ENCODE measurements around the gene SERPINB1. TPM values are rescaled to one million over a fixed set of nuclear protein-coding genes. Genes with fewer than 3 reads are reported as not detected.
"Not testable (repeated sequence)": the region's sequence is repeated elsewhere in the genome, so short reads cannot be mapped to it uniquely, and the experiment has no call there.

SERPINB1 gene
- total RNA-seq, 4 donors from 2014 or later = 21.3 to 29.0 (median 23.1) TPM

GRCh38 chr6:2881423-2881822, 39.8 kb upstream of the SERPINB1 start:
- Histone ChIP-seq H3K27me3 (no peaks in the 10 kb centered on the region), H3K4me1 (peaks cover 0 to 22% (median 14%) of the 10 kb centered on the region in 4 donors), H3K27ac (peak overlapping the region in 1 of 4 donors; percentile 15), H3K9me3 (no peaks in the 10 kb centered on the region), H3K36me3 (no peaks in the 10 kb centered on the region), H3K4me3 (no peak overlapping the region)
- DNase-seq (ENCODE audit: low spot score in 2 of 2) = no peak
- TF ChIP-seq EP300 (IDR thresholded peaks at IDR 0.05) = no peak
- TF ChIP-seq, protein P1, sequence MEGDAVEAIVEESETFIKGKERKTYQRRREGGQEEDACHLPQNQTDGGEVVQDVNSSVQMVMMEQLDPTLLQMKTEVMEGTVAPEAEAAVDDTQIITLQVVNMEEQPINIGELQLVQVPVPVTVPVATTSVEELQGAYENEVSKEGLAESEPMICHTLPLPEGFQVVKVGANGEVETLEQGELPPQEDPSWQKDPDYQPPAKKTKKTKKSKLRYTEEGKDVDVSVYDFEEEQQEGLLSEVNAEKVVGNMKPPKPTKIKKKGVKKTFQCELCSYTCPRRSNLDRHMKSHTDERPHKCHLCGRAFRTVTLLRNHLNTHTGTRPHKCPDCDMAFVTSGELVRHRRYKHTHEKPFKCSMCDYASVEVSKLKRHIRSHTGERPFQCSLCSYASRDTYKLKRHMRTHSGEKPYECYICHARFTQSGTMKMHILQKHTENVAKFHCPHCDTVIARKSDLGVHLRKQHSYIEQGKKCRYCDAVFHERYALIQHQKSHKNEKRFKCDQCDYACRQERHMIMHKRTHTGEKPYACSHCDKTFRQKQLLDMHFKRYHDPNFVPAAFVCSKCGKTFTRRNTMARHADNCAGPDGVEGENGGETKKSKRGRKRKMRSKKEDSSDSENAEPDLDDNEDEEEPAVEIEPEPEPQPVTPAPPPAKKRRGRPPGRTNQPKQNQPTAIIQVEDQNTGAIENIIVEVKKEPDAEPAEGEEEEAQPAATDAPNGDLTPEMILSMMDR (IDR thresholded peaks at IDR 0.05) = no peak
- no peak for TF ChIP-seq POLR2A (IDR thresholded peaks at IDR 0.05)
- 65 to 73% methylated on average over 4 of the region's 4 CpGs for WGBS, 2 donors

- not testable (repeated sequence) for DNase-seq (ENCODE audit: low spot score in 2 of 2); H3K4me3 ChIP-seq; H3K36me3 ChIP-seq; H3K9me3 ChIP-seq; H3K27me3 ChIP-seq
- Histone ChIP-seq H3K4me1 (peaks cover 0 to 30% (median 20%) of the 10 kb centered on the region in 4 donors), H3K27ac (peak overlapping the region in 1 of 4 donors; percentile 15)
- WGBS, 2 donors = 69 to 88% methylated on average over 2 of the region's 2 CpGs
Observed at GRCh38 chr6:2880156-2880555, 38.5 kb upstream of the SERPINB1 start.

GRCh38 chr6:2877960-2878359, 36.3 kb upstream of the SERPINB1 start:
- Histone ChIP-seq H3K4me3 (no peak overlapping the region), H3K27me3 (no peaks in the 10 kb centered on the region), H3K27ac (peak overlapping the region; percentile 26 to 89 (median 84)), H3K36me3 (no peaks in the 10 kb centered on the region), H3K4me1 (peaks cover 0 to 34% (median 23%) of the 10 kb centered on the region in 4 donors), H3K9me3 (no peaks in the 10 kb centered on the region)
- TF ChIP-seq, protein P1 (IDR thresholded peaks at IDR 0.05) = no peak
- TF ChIP-seq POLR2A (IDR thresholded peaks at IDR 0.05) = no peak
- TF ChIP-seq EP300 (IDR thresholded peaks at IDR 0.05) = no peak
- no peak for DNase-seq (ENCODE audit: low spot score in 2 of 2)
- WGBS, 2 donors = 74 to 85% methylated on average over 2 of the region's 2 CpGs

DNA sequence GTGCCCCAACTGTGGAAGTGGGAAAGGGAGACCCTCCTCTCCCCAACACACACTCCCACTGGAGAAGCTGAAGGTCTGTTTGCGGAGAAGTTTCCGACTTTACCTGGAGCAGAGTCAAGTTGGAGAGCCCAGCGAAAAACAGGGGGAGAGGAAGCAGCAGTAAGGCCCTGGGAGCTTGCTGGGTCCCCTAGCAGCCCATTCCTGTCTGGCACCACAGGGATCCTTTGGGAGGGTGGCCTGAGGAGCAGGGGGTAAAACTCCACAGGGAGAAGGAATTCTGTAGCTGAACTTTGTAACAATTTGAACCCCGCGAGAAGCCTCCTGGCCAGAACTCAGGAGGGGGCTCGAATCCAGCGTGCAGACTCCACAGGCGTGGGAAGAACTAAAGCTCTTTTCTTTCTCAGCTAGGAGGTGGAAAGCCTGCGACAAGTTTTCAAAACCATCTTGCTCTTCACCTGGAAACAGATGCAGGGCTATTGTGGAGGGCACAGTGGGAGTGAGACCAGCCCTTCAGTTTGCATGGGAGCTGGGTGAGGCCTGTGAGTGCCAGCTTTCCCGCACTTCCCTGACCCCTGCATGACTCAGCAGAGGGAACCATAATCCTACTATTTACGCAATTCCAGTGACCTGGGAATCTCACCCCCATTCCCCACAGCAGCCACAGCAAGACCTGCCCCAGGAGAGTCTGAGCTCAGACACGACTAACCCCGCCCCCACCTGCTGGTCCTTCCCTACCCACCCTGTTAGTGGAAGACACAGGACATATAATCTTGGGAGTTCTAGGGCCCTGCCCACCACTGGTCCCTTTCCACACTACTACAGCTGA, 35.6 kb upstream of the SERPINB1 start:
- H3K27me3 ChIP-seq = no peaks in the 10 kb centered on the region
- H3K36me3 ChIP-seq = no peaks in the 10 kb centered on the region
- H3K4me3 ChIP-seq = peak overlapping the region in 2 of 4 donors; percentile 53 to 61
- 50 to 67% methylated on average over 13 of the region's 13 CpGs for WGBS, 2 donors
- DNase-seq (ENCODE audit: low spot score in 2 of 2) = no peak
- H3K4me1 ChIP-seq = peaks cover 0 to 34% (median 23%) of the 10 kb centered on the region in 4 donors
- no peaks in the 10 kb centered on the region for H3K9me3 ChIP-seq
- TF ChIP-seq EP300 (IDR thresholded peaks at IDR 0.05) (peak in 1 of 2 donors; percentile 29), POLR2A (IDR thresholded peaks at IDR 0.05) (no peak)
- TF ChIP-seq, protein P1 (IDR thresholded peaks at IDR 0.05) = no peak
- H3K27ac ChIP-seq = peak overlapping the region; percentile 26 to 89 (median 84)

DNA sequence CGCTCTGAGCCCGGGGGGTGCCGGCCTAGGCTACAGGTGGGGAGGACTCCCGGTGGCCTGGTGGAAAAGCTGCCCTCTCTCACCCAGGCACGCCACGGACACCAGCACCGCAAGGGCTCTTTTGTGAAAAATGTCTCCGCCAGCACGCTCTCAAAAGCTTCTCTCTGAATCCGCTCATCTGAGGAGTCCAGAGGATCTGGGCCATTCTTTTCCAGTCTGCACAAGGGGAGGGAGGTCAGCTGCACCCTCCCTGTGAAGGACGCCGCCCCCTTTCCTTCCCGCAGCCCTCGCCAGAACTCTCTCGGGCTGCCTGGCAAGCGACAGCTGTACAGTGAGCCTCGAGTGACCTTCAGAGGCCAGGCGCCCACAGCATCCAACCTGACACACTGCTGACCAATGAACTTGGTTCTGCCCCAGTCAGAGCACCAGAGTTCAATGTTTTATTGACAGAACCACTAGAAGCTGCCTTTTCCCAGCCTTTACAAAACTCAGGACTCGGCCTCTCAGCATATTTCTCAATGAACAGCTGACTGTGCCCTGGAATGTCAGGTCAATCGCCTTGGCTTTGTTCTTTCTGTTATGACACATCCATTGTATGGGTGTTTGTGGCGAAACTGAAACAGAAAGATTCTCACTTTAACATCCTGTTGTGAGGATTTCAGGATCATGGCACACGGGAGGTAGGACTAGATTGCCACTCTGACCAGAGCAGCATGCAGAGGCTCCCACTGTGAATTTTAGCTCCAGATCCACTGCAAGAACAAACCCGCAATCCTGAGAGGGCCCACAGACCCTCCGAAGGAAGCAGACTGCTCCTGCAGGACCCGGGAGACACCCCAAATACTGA, 34.8 kb upstream of the SERPINB1 start:
- peak overlapping the region; percentile 26 to 89 (median 84) for H3K27ac ChIP-seq
- TF ChIP-seq EP300 (IDR thresholded peaks at IDR 0.05) (peak in 1 of 2 donors; percentile 87), POLR2A (IDR thresholded peaks at IDR 0.05) (no peak)
- TF ChIP-seq, protein P1 (IDR thresholded peaks at IDR 0.05) = no peak
- H3K36me3 ChIP-seq = no peaks in the 10 kb centered on the region
- 8 to 11% methylated on average over 14 to 18 of the region's 25 CpGs for WGBS, 2 donors
- peak in 1 of 2 donors; percentile 63 for DNase-seq (ENCODE audit: low spot score in 2 of 2)
- no peaks in the 10 kb centered on the region for H3K9me3 ChIP-seq
- no peaks in the 10 kb centered on the region for H3K27me3 ChIP-seq
- peak overlapping the region; percentile 33 to 61 (median 49) for H3K4me3 ChIP-seq
- H3K4me1 ChIP-seq = peaks cover 0 to 34% (median 23%) of the 10 kb centered on the region in 4 donors

Data from tibial nerve (tissue), 4 donors.